Measurements from ENCODE around the gene KRTAP9-8. TPM values are rescaled to one million over a fixed set of nuclear protein-coding genes. Genes with fewer than 3 reads are reported as not detected.
"Not testable (repeated sequence)": the region's sequence is repeated elsewhere in the genome, so short reads cannot be mapped to it uniquely, and the experiment has no call there.

KRTAP9-8 gene
- polyA plus RNA-seq, 1 donor from 2014 or later = not detected

DNA sequence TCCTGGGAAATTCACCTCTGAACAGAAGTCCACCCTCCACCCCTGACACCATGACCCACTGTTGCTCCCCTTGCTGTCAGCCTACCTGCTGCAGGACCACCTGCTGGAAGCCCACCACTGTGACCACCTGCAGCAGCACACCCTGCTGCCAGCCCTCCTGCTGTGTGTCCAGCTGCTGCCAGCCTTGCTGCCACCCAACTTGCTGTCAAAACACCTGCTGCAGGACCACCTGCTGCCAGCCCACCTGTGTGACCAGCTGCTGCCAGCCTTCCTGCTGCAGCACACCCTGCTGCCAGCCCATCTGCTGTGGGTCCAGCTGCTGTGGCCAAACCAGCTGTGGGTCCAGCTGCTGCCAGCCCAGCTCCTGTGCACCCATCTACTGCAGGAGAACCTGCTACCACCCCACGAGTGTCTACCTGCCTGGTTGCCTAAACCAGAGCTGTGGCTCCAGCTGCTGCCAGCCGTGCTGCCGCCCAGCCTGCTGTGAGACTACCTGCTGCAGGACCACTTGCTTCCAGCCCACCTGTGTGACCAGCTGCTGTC lies 37.9 kb downstream of the KRTAP9-8 start, which contains the start of gene KRTAP9-7:
KRTAP9-7 (plus strand) TSS at position 51 of the 543 bp plus-strand sequence; CDS start at position 51, 0 bp downstream.
- not testable (repeated sequence) for H3K4me3 Mint-ChIP-seq, H3K36me3 Mint-ChIP-seq, H3K4me1 Mint-ChIP-seq, H3K27ac Mint-ChIP-seq, H3K9me3 Mint-ChIP-seq
- peaks cover 11% of the 10 kb centered on the region for H3K27me3 Mint-ChIP-seq

DNA sequence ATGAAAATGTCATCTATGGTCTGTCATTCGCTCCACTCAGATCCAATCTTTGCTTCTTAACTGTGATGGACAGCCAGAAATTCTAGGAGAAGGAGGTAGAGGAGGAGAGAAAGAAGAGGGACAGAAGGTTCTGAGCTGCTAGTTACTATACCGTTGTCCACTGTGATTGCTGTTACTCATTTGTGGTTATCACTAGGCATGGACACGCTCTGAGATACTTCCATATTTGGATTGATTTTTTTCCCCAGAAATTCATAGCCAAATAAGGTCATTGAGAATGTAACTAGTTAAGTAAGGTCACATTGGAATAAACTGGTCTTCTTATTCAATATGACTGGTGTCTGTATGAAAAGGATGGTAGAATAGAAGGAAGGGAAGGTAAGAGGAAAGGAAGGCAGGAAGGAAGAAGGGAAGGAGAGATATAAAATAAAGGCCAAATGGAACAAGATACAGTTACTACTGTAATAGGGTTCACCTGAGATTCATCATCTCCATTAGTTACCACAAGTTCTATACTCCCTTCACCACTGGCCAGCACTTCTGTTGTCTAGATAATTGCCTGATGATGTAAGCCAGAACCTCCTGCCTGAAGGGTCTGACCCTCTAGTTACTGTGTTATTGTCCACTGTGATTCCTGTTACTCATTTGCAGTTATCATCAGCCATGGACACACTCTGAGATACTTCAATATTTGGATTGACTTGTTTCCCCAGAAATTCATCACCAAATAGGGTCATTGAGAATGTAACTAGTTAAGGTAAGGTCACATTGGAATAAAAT lies 40.6 kb downstream of the KRTAP9-8 start:
- Mint-ChIP-seq H3K4me1 (peaks cover 0 to 3% (median 2%) of the 10 kb centered on the region in 3 donors), H3K36me3 (peaks cover 2% of the 10 kb centered on the region), H3K9me3 (peaks cover 2 to 3% (median 2%) of the 10 kb centered on the region in 3 donors), H3K27me3 (peaks cover 7% of the 10 kb centered on the region), H3K27ac (no peak overlapping the region), H3K4me3 (no peak overlapping the region)

DNA sequence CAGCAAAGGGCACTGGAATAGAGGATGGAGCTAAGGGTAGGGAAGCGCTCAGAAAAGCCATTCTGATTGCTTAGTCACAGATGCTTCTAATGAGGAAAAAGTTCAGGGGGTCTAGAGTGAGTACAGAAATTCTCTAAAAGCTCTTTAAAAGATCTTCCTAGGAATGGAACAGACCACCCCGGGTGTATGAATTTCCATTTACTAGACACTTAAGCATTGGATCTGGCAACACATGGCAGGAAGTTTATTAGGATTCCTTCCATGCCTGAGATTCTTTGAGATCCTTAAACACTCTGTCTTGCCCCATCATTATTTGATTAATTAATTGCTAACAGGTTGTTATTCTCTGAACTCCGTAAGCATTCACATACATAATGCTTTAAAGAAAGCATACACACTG lies 46.2 kb downstream of the KRTAP9-8 start:
- peaks cover 2% of the 10 kb centered on the region for H3K36me3 Mint-ChIP-seq
- no peak overlapping the region for H3K27ac Mint-ChIP-seq
- H3K27me3 Mint-ChIP-seq = peaks cover 7% of the 10 kb centered on the region
- H3K4me1 Mint-ChIP-seq = peaks cover 0 to 6% (median 0%) of the 10 kb centered on the region in 3 donors
- H3K4me3 Mint-ChIP-seq = no peak overlapping the region
- H3K9me3 Mint-ChIP-seq = peaks cover 2 to 4% (median 3%) of the 10 kb centered on the region in 3 donors

DNA sequence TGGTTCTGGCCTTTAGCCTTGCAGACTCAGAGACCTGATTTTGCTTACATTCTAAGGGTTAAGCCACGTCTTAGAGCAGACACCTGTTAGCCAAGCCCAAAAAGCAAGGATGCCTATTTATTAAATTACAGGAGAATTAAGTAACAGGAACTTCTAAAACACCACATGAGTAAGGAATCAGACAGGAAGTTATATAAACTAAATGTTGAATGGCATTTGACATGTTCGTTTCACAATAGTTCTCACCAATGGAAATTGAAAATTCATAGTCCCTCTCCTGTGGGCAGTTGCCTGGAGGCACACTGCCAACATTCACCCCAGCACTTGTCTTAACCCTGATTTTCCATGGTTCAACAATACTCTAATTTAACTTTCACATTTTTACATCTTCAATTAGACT lies 46.7 kb downstream of the KRTAP9-8 start:
- Mint-ChIP-seq H3K4me3 (no peak overlapping the region), H3K9me3 (peaks cover 2 to 4% (median 3%) of the 10 kb centered on the region in 3 donors), H3K4me1 (peaks cover 0 to 6% (median 0%) of the 10 kb centered on the region in 3 donors), H3K27me3 (peaks cover 9% of the 10 kb centered on the region), H3K27ac (no peak overlapping the region), H3K36me3 (peaks cover 2% of the 10 kb centered on the region)

DNA sequence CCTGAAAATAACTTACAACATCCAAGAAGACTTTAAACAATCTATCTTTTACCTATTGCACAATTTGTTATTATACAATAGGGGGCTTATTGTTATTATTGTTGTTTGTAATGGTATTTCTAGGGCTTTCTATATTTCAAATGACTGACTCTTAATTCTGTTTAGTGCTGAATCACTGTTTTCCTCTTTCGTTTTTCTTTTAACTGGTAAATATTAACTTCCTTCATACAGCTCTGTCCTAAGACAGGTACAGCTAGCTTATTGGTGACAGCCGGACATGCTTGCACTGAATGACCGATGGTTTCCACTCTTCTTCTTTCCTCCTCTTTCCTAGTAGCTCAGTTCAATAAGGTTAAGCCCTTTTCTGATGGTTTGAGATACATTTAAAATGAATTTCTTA lies 49.3 kb downstream of the KRTAP9-8 start:
- H3K27ac Mint-ChIP-seq = no peak overlapping the region
- no peaks in the 10 kb centered on the region for H3K36me3 Mint-ChIP-seq
- H3K4me1 Mint-ChIP-seq = peaks cover 0 to 6% (median 0%) of the 10 kb centered on the region in 3 donors
- peaks cover 0 to 4% (median 0%) of the 10 kb centered on the region in 3 donors for H3K9me3 Mint-ChIP-seq
- peaks cover 9% of the 10 kb centered on the region for H3K27me3 Mint-ChIP-seq
- no peak overlapping the region for H3K4me3 Mint-ChIP-seq

Other genes starting within 250 kb of the KRTAP9-8 start
- not detected for gene KRTAP3-3, start 243.8 kb upstream of the KRTAP9-8 start, polyA plus RNA-seq
- gene KRTAP3-2, start 238.1 kb upstream of the KRTAP9-8 start, polyA plus RNA-seq = not detected
- not detected for gene KRTAP3-1, start 228.9 kb upstream of the KRTAP9-8 start, polyA plus RNA-seq
- gene KRTAP1-5, start 210.8 kb upstream of the KRTAP9-8 start, polyA plus RNA-seq = not detected
- not detected for gene KRTAP1-4, start 207.8 kb upstream of the KRTAP9-8 start, polyA plus RNA-seq
- gene KRTAP1-3, start 203.1 kb upstream of the KRTAP9-8 start, polyA plus RNA-seq = not detected
- gene KRTAP1-1, start 196.5 kb upstream of the KRTAP9-8 start, polyA plus RNA-seq = not detected
- gene KRTAP2-1, start 190.7 kb upstream of the KRTAP9-8 start, polyA plus RNA-seq = not detected
- not detected for gene KRTAP2-2, start 182.8 kb upstream of the KRTAP9-8 start, polyA plus RNA-seq
- gene KRTAP2-3, start 177.9 kb upstream of the KRTAP9-8 start, polyA plus RNA-seq = not detected
- not detected for gene KRTAP2-4, start 172.1 kb upstream of the KRTAP9-8 start, polyA plus RNA-seq
- not detected for gene KRTAP4-7, start 153.8 kb upstream of the KRTAP9-8 start, polyA plus RNA-seq
- not detected for gene KRTAP4-8, start 139.9 kb upstream of the KRTAP9-8 start, polyA plus RNA-seq
- gene KRTAP4-16, start 135.8 kb upstream of the KRTAP9-8 start, polyA plus RNA-seq = not detected
- not detected for gene KRTAP4-9, start 132.6 kb upstream of the KRTAP9-8 start, polyA plus RNA-seq
- not detected for gene KRTAP4-11, start 119.6 kb upstream of the KRTAP9-8 start, polyA plus RNA-seq
- not detected for gene KRTAP4-12, start 113.8 kb upstream of the KRTAP9-8 start, polyA plus RNA-seq
- gene KRTAP4-6, start 97.5 kb upstream of the KRTAP9-8 start, polyA plus RNA-seq = not detected
- not detected for gene KRTAP4-5, start 88.2 kb upstream of the KRTAP9-8 start, polyA plus RNA-seq
- gene KRTAP4-4, start 77.3 kb upstream of the KRTAP9-8 start, polyA plus RNA-seq = not detected
- gene KRTAP4-3, start 69.8 kb upstream of the KRTAP9-8 start, polyA plus RNA-seq = not detected
- gene KRTAP4-2, start 59.8 kb upstream of the KRTAP9-8 start, polyA plus RNA-seq = not detected
- gene KRTAP4-1, start 53.1 kb upstream of the KRTAP9-8 start, polyA plus RNA-seq = not detected
- not detected for gene KRTAP9-1, start 48.1 kb upstream of the KRTAP9-8 start, polyA plus RNA-seq
- gene KRTAP9-2, start 11.4 kb upstream of the KRTAP9-8 start, polyA plus RNA-seq = not detected
- not detected for gene KRTAP9-3, start 5.5 kb upstream of the KRTAP9-8 start, polyA plus RNA-seq
- gene KRTAP9-4, start 11.7 kb downstream of the KRTAP9-8 start, polyA plus RNA-seq = not detected
- not detected for gene KRTAP9-9, start 17.4 kb downstream of the KRTAP9-8 start, polyA plus RNA-seq
- gene KRTAP9-6, start 27.4 kb downstream of the KRTAP9-8 start, polyA plus RNA-seq = not detected
- gene KRTAP9-7, start 37.7 kb downstream of the KRTAP9-8 start, polyA plus RNA-seq = not detected
- gene KRTAP29-1, start 64.9 kb downstream of the KRTAP9-8 start, polyA plus RNA-seq = not detected
- gene KRTAP16-1, start 71.3 kb downstream of the KRTAP9-8 start, polyA plus RNA-seq = not detected
- gene KRTAP17-1, start 77.7 kb downstream of the KRTAP9-8 start, polyA plus RNA-seq = not detected
- gene KRT33A, start 112.8 kb downstream of the KRTAP9-8 start, polyA plus RNA-seq = not detected
- gene KRT33B, start 131.8 kb downstream of the KRTAP9-8 start, polyA plus RNA-seq = not detected
- gene KRT34, start 144.3 kb downstream of the KRTAP9-8 start, polyA plus RNA-seq = not detected
- gene KRT31, start 159.6 kb downstream of the KRTAP9-8 start, polyA plus RNA-seq = not detected
- gene KRT37, start 186.6 kb downstream of the KRTAP9-8 start, polyA plus RNA-seq = not detected
- not detected for gene KRT38, start 203.0 kb downstream of the KRTAP9-8 start, polyA plus RNA-seq
- not detected for gene KRT32, start 229.4 kb downstream of the KRTAP9-8 start, polyA plus RNA-seq
- not detected for gene KRT35, start 243.2 kb downstream of the KRTAP9-8 start, polyA plus RNA-seq

Measured in IgD-negative memory B cell (primary cell).